HCT116 (cell line): Measurements from ENCODE around the gene KLK15. TPM values are rescaled to one million over a fixed set of nuclear protein-coding genes. Genes with fewer than 3 reads are reported as not detected.

Experiments
- ATAC-seq: fragments of 200-7000 bp; cut with Tn5 transposase; 2 replicates; pipeline ENCODE4 v1.9.1; 2020; ENCODE audit warnings: mild to moderate bottlenecking, moderate library complexity
- BruUV-seq: library from RNA; stranded (reverse); fragments of 400-500 nt; replicated peaks from 2 replicates; lab custom pipeline; 2021; lab: Mats Ljungman, UMichigan
- CTCF ChIA-PET: fragments of 300-600 bp; sonication (Branson Sonifier 250); formaldehyde crosslinking; loops from one replicate; lab custom pipeline; 2021; ENCODE audit warnings: antibody characterized with exemption; lab: Charles Lee
- POLR2A ChIA-PET: fragments of 300-600, 350-600 bp; sonication (Branson Sonifier 250); formaldehyde crosslinking; loops from one replicate; lab custom pipeline; 2021; ENCODE audit warnings: antibody characterized with exemption; lab: Charles Lee
- RAD21 ChIA-PET, 2 experiments: fragments of 300-600 bp; sonication (Branson Sonifier 250); formaldehyde crosslinking; loops; one replicate each; lab custom pipeline; 2023; ENCODE audit warnings: low total read pairs in 2 of 2; ENCODE audit not compliant: uncharacterized antibody in 2 of 2, unreplicated experiment in 2 of 2, low non-redundant PET in 1 of 2; lab: Charles Lee
- DNase-seq: peaks from one replicate; pipeline ENCODE4 v3.0.0-alpha.2; 2010; ENCODE audit warnings: low read depth, low spot score
- H2AFZ ChIP-seq: fragments of 200-600 bp; shearing (Covaris generic), sonication (generic); 2 replicates; pipeline ENCODE4 v1.6.1; 2017; ENCODE audit warnings: low read depth, mixed run types, mixed read lengths, antibody characterized with exemption, low read length; ENCODE audit not compliant: poor library complexity, severe bottlenecking
- H3K27ac ChIP-seq: 2 replicates; pipeline ENCODE4 v1.5.1; 2012; ENCODE audit warnings: low read depth, low read length
- H3K27me3 ChIP-seq: fragments of 200-600 bp; sonication (generic); 2 replicates; pipeline ENCODE4 v1.6.1; 2016; ENCODE audit warnings: mixed run types, low read length, mixed read lengths; ENCODE audit not compliant: insufficient read depth
- H3K36me3 ChIP-seq, 2 experiments: fragments of 200-500 bp in 1 of 2; fragments of 200-600 bp in 1 of 2; sonication (Bioruptor generic) in 1 of 2; sonication (generic) in 1 of 2; 2 replicates each; pipeline versions ENCODE4 v1.5.1 to v1.6.1; 2014 to 2016; ENCODE audit warnings: low read length in 2 of 2, inconsistent platforms in 1 of 2, mixed read lengths in 1 of 2, mixed run types in 1 of 2; ENCODE audit not compliant: insufficient read depth in 2 of 2, control insufficient read depth in 1 of 2
- H3K4me1 ChIP-seq, 2 experiments: fragments of 200-600 bp in 1 of 2; sonication (generic) in 1 of 2; 2 replicates each; pipeline versions ENCODE4 v1.5.1 to v1.6.1; 2012 to 2017; ENCODE audit warnings: low read length in 2 of 2, inconsistent platforms in 1 of 2, mild to moderate bottlenecking in 1 of 2, mixed read lengths in 1 of 2, mixed run types in 1 of 2, moderate library complexity in 1 of 2; ENCODE audit not compliant: insufficient read depth in 2 of 2, control insufficient read depth in 1 of 2
- H3K4me2 ChIP-seq: fragments of 200-600 bp; sonication (generic); 2 replicates; pipeline ENCODE4 v1.6.1; 2017; ENCODE audit warnings: mixed run types, low read length, mixed read lengths
- H3K4me3 ChIP-seq, 2 experiments: fragments of 200-600 bp in 1 of 2; sonication (generic) in 1 of 2; replicated peaks in 1 of 2; 2 replicates each; pipeline ENCODE4 v1.5.1; 2011 to 2016; ENCODE audit warnings: low read length in 2 of 2, control low read depth in 1 of 2, low read depth in 1 of 2, mild to moderate bottlenecking in 1 of 2, mixed read lengths in 1 of 2, mixed run types in 1 of 2
- H3K79me2 ChIP-seq: fragments of 200-600 bp; sonication (generic); 2 replicates; pipeline ENCODE4 v1.6.1; 2017; ENCODE audit warnings: mild to moderate bottlenecking, mixed run types, low read length, moderate library complexity, mixed read lengths; ENCODE audit not compliant: insufficient read depth
- H3K9ac ChIP-seq: fragments of 200-600 bp; sonication (generic); 2 replicates; pipeline ENCODE4 v1.6.1; 2016; ENCODE audit warnings: low read length, mixed read lengths
- H3K9me2 ChIP-seq: fragments of 200-600 bp; sonication (generic), shearing (Covaris generic); 2 replicates; pipeline ENCODE4 v1.6.1; 2017; ENCODE audit warnings: mixed run types, mild to moderate bottlenecking, moderate library complexity; ENCODE audit not compliant: insufficient read depth
- H3K9me3 ChIP-seq, 2 experiments: fragments of 200-500 bp in 1 of 2; fragments of 200-600 bp in 1 of 2; sonication (Bioruptor generic) in 1 of 2; sonication (generic) in 1 of 2; 2 replicates each; pipeline ENCODE4 v1.6.1; 2014 to 2017; ENCODE audit warnings: low read length in 2 of 2, mixed read lengths in 2 of 2, inconsistent platforms in 1 of 2, low read depth in 1 of 2, mild to moderate bottlenecking in 1 of 2, mixed run types in 1 of 2, moderate library complexity in 1 of 2; ENCODE audit not compliant: control insufficient read depth in 1 of 2, insufficient read depth in 1 of 2
- H4K20me1 ChIP-seq: fragments of 200-600 bp; sonication (generic), shearing (Covaris generic); 2 replicates; pipeline ENCODE4 v1.6.1; 2017; ENCODE audit warnings: mixed run types, mild to moderate bottlenecking, moderate library complexity; ENCODE audit not compliant: insufficient read depth
- CEBPB ChIP-seq: IDR thresholded peaks from 2 replicates; pipeline ENCODE4 v1.6.1; 2012; ENCODE audit warnings: low read depth
- CTCF ChIP-seq, 3 experiments: fragments of 200-600 bp in 1 of 3; sonication (generic) in 1 of 3; IDR thresholded peaks in 2 of 3; conservative IDR thresholded peaks in 1 of 3; 2 replicates each; pipeline ENCODE4 v1.5.1; 2012 to 2017; ENCODE audit warnings: low read depth in 2 of 3, low read length in 2 of 3, antibody characterized with exemption in 1 of 3, borderline replicate concordance in 1 of 3, control low read depth in 1 of 3, mild to moderate bottlenecking in 1 of 3, mixed read lengths in 1 of 3, mixed run types in 1 of 3, moderate library complexity in 1 of 3; ENCODE audit not compliant: insufficient read depth in 1 of 3
- FOSL1 ChIP-seq: IDR thresholded peaks from 2 replicates; pipeline ENCODE4 v1.6.1; 2012; ENCODE audit warnings: low read depth
- POLR2A ChIP-seq: IDR thresholded peaks from 2 replicates; pipeline ENCODE4 v1.7.0; 2011; ENCODE audit warnings: borderline replicate concordance; ENCODE audit not compliant: insufficient read depth, insufficient read length; ENCODE audit errors: extremely low read depth
- RAD21 ChIP-seq: IDR thresholded peaks from 2 replicates; pipeline ENCODE4 v1.6.1; 2012; ENCODE audit warnings: low read depth, mild to moderate bottlenecking
- SIN3A ChIP-seq: IDR thresholded peaks from 2 replicates; pipeline ENCODE4 v1.6.1; 2012; ENCODE audit warnings: low read depth
- TCF7L2 ChIP-seq: IDR thresholded peaks from 2 replicates; pipeline ENCODE4 v1.7.0; 2011; ENCODE audit warnings: borderline replicate concordance, inconsistent platforms; ENCODE audit not compliant: insufficient read depth, insufficient read length; ENCODE audit errors: extremely low read depth
- YY1 ChIP-seq: IDR thresholded peaks from 2 replicates; pipeline ENCODE4 v1.6.1; 2011; ENCODE audit warnings: low read length, low read depth, moderate library complexity, mild to moderate bottlenecking; ENCODE audit not compliant: insufficient replicate concordance; ENCODE audit errors: extremely low read depth
- ZBTB33 ChIP-seq: IDR thresholded peaks from 2 replicates; pipeline ENCODE4 v1.6.1; 2011; ENCODE audit warnings: mild to moderate bottlenecking, low read length, moderate library complexity; ENCODE audit not compliant: insufficient replicate concordance; ENCODE audit errors: extremely low read depth
- intact Hi-C: fragments of 100-400 bp; cut with micrococcal nuclease; formaldehyde crosslinking; loops from 2 replicates; pipeline ENCODE4 v1.10.0; 2022
- total RNA-seq: library from RNA; stranded (reverse); gene quantifications from one replicate; pipeline ENCODE4 v1.2.1, GENCODE V29; 2021; ENCODE audit not compliant: unreplicated experiment

Gene KLK15
- total RNA-seq, 1 experiment from 2014 or later = not detected

- Histone ChIP-seq H3K4me2 (no peak overlapping the region), H3K4me3 (no peak overlapping the region), H3K9me2 (no peaks in the 10 kb centered on the region), H3K79me2 (no peaks in the 10 kb centered on the region), H3K36me3 (no peaks in the 10 kb centered on the region), H3K9ac (no peak overlapping the region), H4K20me1 (no peaks in the 10 kb centered on the region), H3K9me3 (no peaks in the 10 kb centered on the region; a peak in 1 of 4 replicates), H3K27ac (no peak overlapping the region), H2AFZ (no peak overlapping the region), H3K27me3 (no peaks in the 10 kb centered on the region), H3K4me1 (peaks cover 1 to 2% of the 10 kb centered on the region in 2 experiments; a peak in 3 of 4 replicates)
- ChIA-PET POLR2A (no interaction called here), RAD21 (no interaction called here), CTCF (no interaction called here)
- DNase-seq = no peak
- intact Hi-C loops = no loop called here
- no peak for ATAC-seq
- no TSS peak for BruUV-seq
- no peak for TF ChIP-seq CTCF (IDR thresholded peaks at IDR 0.05 in 2 of 3, conservative IDR thresholded peaks at IDR 0.05 in 1 of 3; ENCODE audit: borderline replicate concordance in 1 of 3, insufficient read depth in 1 of 3, low read depth in 2 of 3, low read length in 2 of 3)
Observed at GRCh38 chr19:50829801-50830200, 3.6 kb downstream of the KLK15 start.

- no peak overlapping the region for H3K4me3 ChIP-seq
- H3K9ac ChIP-seq = no peak overlapping the region
- no TSS peak for BruUV-seq
- H3K27ac ChIP-seq = no peak overlapping the region
- TF ChIP-seq FOSL1 = no peak
- TF ChIP-seq YY1 = no peak
- TF ChIP-seq SIN3A = no peak
- TF ChIP-seq TCF7L2 = no peak
- TF ChIP-seq ZBTB33 = no peak
- TF ChIP-seq CEBPB = no peak
- no peak for TF ChIP-seq RAD21
- TF ChIP-seq POLR2A = no peak
- ChIA-PET CTCF (no interaction called here), POLR2A (no interaction called here), RAD21 (no interaction called here)
- H3K4me1 ChIP-seq = peaks cover 0 to 10% of the 10 kb centered on the region in 2 experiments; a peak in 2 of 4 replicates
- H3K9me2 ChIP-seq = no peaks in the 10 kb centered on the region
- H3K9me3 ChIP-seq = no peaks in the 10 kb centered on the region; a peak in 1 of 4 replicates
- ATAC-seq (no peak), DNase-seq (no peak)
- H3K27me3 ChIP-seq = no peaks in the 10 kb centered on the region
- H2AFZ ChIP-seq = no peak overlapping the region
- intact Hi-C loops = no loop called here
- H3K4me2 ChIP-seq = no peak overlapping the region
- H4K20me1 ChIP-seq = no peaks in the 10 kb centered on the region
- H3K36me3 ChIP-seq = no peaks in the 10 kb centered on the region
- H3K79me2 ChIP-seq = no peaks in the 10 kb centered on the region
Observed at GRCh38 chr19:50827476-50827875, 5.9 kb downstream of the KLK15 start.
